Activated gamma-delta T cell treated with anti-CD3 and anti-CD28 coated beads, Interleukin-2, amount 50 U/mL, for 16 hours (primary cell): ENCODE data around the gene MAN1C1.
"Not testable (repeated sequence)": the region's sequence is repeated elsewhere in the genome, so short reads cannot be mapped to it uniquely, and the experiment has no call there.

ENCODE experiments used
- DNase-seq: peaks from one replicate; pipeline ENCODE4 v3.0.0-alpha.2; 2020; ENCODE audit warnings: low read depth

MAN1C1 gene

DNA sequence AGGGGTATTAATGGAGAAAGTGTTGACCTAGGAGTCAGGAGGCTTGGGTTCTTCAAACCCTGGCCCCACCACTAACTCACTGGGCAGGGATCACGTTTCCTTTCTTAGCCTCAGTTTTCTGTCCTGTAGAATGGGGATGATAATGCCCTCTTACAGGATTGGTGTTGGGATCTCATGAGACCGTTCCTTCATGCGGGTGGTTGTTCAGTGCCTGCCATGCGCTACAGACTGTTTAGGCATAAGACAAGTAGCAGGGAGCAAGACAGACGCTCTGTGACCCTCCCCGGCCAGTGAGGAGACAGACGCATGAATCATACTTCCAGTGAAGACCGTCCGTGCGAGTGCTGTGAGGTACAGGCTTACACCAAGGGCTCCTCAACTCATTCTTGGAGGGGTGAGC is 81.7 kb downstream of the MAN1C1 start:
- no peak for DNase-seq

DNA sequence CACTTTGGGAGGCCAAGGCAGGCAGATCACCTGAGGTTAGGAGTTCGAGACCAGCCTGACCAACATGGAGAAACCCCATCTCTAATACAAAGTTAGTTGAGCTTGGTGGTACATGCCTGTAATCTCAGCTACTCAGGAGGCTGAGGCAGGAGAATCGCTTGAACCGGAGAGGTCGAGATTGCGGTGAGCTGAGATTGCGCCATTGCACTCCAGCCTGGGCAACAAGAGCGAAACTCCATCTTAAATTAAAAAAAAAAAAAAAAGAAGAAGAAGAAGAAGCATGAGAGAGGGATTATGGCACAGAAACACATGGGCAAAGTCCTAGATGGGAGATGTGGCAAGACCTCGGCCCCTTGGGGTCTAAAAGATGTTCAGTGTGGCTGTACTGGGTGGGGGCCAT is 82.5 kb downstream of the MAN1C1 start:
- DNase-seq = not testable (repeated sequence)

DNA sequence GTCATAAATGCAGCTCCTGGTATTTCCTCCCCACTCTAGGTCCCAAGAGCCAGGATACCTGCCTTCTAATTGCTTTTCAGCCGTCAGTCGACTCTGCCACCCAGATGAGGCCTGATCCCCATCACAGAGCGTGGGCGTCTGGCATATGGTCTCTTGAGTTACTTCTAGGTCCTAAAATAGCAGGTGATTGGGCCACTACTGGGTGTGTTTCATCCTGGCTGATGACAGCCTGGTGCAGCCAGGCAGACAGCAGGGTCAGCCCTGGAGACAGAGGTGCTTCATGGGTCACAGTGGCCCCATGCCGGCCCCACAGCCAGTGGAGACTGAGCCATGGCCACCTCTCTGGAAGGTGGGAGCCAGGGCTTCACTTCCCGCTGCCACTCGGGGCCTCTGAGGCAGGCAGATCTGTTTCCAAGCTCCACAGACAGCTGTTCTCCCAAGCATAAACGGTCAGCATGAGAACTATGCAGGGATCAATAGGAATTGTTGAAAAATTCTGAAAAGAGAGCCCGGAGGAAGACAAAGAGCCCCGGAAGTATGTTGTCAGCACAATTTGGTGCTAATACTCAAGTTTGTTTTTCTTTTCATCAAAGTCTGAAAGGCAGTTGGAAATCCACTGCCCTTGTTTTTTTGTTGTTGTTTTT is 83.0 kb downstream of the MAN1C1 start:
- DNase-seq = no peak

DNA sequence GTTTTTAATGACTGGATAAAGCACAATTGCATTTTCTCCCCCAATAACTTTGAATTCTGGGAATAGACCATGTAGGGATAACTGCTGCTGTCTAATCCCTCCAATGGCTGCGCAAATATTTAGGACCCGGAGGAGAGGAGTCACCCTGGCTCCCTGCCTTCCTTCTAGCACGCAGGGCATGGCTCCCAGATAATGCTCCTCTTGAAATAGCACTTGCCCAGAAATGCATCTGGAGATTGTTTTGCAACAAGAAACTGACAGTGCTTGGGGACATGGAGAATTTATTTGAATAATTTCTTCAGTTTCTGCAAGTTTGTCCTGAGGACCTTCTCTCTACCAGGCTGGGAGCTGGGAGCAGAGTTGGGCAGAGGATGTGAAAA is 83.5 kb downstream of the MAN1C1 start:
- no peak for DNase-seq

DNA sequence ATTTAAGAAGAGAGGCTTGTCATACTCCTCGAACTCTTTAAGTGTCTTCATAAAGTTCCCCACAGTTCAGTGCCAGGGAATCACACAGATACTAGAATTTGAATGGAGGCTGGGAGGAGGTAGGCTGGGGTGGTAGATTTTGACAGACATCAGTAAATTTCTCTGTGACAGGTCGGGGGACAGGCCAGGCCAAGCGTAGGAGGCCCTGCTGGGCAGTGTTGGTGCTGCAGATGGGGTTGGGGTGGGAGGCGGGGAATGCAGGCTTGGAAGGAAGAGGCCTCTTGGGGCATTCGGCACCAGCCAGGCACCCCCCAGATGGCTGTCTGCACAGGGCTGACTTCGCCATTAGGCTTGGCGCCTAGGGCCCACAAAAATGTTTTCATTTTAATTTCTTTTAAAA is 84.0 kb downstream of the MAN1C1 start:
- DNase-seq = no peak

DNA sequence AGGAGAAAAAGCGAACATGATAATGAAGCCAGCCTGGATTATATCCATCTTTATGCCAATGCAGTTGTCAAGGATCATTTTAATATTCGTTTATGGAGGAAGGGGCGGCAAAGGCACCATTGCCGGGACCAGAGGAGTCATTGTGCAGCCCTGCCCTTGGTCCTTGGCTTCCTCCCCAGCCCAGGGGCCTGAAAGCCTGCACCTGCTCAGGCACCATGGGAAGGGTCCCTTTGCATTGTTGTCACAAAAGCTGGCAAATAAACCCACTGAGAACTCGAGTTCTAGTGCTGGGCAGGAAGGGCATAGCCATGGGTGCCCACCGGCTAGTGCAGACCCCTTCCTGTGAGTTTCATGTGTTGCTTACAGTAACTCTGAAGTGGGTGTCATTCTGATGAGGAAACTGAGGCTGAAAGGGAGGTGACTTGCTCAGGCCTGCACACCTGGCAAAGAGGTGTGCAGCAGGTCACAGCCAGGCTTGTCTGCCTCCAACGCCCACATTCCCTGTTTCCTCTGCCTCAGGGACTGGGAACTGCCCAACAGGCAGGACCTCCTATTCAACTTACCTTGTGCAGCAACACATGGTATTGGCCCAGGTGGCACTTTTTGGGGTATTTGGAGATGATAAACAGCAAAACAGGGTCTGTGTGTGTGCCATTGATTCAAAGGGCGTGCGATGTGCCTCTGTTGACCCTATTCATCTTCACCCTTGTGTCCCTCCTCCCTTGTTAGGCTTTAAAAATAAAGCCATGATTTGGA is 84.6 kb downstream of the MAN1C1 start:
- no peak for DNase-seq

DNA sequence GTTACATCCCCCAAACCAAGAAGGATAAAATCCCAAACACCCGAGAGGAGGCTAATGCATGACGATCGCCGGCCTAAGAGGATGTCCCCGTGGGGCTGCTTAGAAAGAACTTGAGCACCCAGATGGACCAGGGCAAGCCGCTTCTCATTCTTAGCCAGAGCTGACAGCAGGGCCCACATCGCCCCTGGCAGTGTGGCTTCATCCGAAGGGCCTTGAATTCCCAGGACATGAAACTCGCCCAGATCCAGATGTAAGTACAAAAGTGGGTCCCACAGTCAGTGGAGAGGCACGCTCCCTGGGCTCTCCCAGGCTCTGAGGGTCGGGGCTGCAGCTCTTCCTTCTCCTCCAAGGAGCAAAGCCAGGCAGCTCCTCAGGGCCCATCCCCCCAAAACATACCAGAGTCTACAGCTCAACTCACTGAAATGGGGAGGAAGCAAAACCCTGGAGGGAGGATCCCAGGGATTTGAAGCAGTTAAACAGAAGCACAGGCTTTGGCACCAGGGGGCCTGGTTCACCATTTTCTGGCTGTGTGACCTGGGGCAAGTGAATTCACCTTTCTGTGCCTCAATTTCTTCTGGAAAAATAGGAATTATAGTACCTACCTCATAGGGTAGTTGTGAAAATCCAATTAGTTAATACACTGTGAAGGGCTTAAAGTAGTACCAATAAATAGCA is 85.6 kb downstream of the MAN1C1 start:
- DNase-seq = no peak

DNA sequence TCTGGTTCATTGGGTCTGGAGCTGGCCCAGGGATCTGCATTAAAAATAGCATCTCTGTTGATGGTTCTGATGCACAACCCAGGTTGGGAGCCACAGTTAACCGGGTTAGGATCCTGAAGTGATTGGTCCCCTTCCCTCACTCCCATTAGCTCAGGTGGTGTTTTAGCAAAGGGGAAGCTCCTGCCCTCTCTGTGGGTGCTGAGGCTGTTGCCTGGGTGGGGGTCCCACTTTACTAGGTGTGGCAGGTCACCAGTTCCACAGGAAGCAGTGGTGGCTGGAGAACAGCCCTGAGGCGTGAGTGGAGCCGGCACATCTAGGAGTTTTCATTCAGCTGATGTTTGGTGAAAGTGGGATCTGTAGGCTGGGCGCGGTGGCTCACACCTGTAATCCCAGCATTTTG is 86.5 kb downstream of the MAN1C1 start:
- no peak for DNase-seq

DNA sequence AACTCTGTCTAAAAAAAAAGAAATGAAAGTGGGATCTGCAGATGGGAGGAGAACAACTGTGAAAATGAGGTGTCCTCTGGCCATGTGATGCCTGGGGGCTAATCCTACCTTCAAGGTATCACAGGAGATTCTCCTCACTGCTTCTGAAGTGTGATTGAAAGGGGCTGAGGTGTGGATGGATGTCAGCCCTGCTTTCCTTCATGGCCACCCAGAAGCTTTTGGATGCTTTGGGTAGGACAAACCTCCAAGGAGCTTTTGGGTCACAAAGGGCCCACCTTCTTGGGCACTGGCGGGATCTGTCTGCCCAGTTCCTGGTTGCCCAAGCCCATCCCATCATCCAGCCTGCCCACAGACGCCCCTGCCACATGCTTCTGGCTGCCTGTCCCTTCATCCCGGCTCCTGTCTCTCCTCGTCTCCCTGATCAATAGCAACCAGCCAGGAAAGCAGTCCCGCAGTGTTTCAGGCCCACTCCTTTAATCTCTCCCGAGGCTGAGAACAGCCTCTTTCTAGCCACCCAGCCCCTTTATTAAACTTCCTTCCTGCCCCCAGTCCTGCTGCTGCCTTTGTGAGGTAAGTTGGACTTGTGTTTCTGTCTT is 87.2 kb downstream of the MAN1C1 start:
- no peak for DNase-seq

DNA sequence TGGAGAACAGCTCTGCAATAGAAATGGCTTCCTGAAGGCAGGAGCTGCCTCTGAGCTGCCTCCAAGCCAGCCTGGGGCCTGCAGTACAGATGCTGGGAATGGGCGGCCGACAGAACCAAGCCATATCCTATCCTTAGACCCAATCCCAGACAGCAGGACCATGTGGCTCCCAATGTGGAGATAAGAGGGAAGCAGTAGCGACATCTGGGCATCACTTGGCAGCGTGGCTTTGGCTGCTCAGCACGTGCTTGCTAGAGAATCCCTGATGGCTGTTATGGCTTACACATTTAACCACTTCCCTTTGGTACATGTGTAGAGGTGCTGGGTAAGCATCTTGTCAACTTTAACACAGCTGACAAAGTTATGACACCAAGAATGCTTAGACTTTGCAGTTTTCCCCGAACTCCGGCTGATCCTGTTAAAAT is 87.7 kb downstream of the MAN1C1 start:
- no peak for DNase-seq

DNA sequence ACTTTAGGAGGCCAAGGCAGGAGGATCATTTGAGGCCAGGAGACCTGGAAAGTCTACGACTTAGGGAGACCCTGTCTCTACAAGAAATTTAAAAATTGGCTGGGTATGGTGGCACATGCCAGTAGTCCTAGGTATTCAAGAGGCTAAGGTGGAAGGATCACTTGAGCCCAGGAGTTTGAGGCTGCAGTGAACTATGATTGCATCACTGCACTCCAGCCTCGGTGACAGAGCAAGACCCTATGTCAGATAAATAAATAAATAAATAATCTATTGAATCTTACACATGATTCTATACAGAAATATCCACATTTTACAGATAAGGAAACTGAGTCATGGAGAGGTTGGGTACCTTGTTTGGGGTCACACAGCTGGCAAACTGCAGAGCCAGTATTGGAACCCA is 89.1 kb downstream of the MAN1C1 start:
- no peak for DNase-seq

DNA sequence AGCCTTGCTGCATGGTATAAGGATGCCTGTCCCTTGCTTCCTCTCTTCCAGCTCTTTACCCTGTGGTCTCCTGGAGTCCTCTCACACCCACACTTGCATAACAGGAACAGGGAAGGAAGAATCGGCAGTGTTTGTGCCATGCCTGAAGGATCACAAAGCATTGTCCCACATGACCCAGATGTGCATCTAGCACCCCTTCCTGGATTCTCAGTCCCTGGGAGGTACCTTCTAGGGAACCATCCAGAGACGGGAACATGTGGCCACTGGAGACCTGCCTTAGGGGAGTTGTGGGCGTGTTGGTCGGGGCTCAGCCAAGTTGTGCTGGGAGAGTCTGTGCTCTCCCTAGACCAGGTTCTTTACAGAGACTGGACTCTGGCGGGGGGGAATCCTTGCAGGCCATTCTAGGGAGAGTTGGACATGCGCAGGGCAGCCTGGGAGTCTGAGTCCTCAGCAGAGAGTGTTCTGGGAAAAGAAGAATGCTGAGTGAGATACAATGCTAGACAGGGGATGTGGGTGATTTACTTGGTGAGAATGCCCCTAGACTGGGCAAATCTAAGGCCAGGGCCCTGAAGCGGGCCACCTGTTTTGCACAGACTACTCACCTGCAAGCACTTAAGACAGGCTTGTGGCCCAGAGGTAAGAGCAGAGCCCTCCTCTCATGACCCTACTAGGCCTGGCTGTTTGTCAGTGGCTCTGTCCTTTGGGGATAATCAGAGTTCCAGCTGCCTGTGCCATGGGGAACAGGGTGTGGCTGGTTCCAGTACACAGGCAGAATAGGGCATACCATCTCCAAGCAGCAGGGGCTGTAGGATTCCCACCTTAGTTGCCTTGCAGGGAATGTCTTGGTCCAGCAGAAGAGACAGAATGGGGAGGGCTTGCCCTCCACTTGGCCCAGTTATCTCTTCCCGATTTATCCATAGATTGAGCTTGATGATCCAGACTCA is 89.8 kb downstream of the MAN1C1 start:
- DNase-seq = no peak

DNA sequence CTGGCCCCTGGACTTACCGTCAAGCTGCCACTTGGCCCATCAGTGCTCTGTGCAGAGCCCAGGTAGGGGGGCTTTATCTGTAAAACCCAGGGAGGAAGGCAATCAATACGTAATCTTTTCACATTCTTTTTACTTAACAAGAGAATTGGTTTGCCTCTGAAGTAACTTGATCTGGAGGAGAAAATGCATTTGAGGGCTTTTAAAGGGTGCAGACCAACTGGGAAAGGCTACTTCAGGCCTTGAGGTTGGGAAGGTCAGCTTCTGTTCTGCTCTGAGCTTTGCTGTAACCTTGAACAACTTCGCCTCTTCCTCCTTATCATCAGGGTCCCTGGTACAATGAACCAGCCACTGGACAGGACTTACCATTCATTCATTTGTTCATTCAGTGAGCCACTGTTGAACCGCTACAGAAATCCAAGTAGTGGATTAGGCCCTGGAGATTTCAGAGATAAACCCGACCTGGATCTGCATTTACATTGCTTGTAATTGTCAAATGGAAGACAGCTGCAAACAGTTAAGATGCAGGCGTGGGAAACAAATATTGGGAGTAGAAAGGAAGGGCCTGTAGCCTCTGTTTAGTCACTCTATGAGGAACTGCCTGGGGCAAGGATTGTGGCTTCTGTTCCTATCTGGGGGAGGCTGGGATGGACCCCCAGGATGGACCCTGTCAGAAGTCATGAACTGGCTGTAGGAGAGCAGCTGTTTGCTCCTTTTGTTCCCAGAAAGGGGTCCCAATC is 90.9 kb downstream of the MAN1C1 start:
- no peak for DNase-seq

DNA sequence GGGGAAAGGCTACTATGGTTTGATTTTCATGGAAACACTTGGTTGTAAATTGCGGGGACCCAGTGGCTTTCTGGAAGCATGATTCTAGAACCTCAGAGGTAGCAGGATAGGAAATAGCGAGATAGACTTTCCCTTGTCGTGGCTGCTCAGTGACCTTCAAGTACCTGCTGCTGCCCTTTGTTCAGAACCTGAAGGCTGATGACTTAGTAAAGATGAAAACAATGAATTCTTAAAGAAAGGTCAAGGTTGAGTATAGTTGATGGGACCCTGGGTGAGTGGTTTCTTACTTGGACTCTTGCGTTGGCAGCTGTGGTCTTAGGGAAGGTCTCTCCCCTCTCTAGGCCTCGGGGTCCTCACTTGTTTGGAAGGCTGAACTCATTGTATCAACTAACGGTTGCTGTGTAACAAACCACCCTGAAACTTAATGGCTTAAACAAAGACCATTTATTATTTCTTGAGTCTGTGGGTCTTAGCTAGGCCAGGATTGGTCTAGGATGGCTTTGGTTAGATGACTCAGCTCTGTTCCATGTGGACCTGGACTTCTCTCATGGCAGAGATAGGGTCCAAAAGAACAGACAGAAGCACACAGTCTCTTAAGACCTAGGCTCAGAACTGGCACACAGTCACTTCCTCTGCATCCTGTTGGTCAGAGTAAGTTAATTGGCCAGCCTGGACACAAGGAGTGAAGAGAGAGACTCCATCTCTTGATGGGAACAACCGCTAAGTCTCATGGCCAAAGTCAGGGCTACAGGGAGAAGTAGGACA is 94.2 kb downstream of the MAN1C1 start:
- no peak for DNase-seq

DNA sequence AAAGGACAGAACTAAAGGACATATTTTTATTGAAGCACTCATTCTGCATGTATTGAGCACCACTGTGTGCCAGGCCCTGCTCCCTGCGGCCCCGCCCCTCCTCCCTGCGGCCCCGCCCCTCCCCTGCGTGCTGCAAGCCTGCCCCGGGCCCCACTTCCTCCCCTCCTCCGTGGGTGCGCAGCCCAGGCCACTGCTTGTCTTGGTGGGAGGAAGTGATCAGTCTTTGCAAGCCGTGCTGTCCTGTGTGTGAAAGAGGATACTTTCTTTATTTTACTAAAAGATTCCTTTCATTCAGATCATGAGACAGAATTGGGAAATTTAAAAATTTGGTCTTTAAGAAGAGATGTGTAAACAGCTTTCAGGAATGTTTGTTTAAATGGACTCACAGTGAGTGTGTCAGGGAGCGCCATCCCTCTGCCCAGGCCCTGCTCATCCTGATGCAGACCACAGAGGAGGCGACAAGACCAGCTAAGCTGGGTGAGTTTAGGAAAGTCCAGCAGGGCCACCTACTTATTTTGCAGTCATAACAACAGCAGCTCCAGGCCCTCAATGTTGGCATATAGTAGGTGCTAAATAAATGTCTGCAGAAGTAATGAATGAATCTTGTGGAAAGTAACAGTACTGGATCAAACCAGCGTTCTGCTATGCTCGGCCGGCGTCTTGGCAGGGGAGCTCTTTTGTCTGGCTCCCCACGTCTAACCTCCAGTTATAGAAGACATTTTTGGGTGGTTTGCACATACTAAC is 95.1 kb downstream of the MAN1C1 start:
- peak; percentile 17 for DNase-seq

DNA sequence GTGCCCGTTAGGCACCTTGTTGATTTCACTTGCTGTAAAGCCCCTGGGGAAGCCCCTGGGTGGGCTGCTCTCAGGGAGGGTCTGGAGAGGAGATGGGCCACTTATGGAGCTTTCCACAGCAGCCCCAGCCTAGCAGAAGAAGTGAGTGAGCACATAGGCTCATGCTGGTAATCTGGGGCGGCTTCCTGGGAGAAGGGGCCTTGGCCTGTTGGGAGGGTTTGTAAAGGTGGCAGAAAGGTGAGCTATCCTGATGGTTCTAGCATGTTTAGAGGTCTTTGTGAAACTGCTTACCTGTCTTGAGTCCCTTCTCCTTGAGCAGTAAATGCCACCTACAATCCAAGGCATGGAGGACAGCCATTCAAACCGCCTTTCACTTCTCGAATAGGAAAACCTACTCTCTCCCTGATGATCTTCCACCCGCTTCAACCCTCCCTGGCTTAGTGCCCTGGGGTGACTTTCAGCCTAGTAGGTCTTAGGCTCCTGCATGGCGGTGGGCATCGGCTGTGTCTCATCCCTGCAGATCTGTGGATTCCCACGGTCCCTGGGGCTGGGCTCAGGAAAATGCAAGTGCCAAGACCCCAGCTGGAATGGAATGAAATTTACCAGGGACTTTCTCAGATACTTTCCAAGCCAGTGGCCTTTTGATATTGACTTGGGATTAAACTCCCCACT is 95.8 kb downstream of the MAN1C1 start:
- DNase-seq = no peak

DNA sequence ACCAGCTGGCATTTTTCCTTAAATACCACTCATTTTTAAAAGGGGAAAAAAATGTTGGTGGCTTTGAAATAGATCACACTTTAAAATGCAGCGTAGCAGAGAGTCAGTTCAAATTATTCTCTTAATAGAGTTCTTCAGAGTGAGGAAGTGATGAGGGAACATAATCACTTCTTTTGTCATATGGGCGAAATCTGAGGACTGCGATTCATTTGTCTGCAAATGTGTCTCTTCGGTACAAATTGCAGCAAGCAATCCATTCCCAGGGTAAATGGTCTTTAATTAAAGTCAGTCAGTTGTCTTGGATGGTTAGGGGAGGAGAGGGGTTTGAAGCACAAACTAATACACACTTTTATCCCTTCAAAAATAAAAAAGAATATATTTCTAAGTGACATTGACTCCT is 97.4 kb downstream of the MAN1C1 start:
- no peak for DNase-seq

DNA sequence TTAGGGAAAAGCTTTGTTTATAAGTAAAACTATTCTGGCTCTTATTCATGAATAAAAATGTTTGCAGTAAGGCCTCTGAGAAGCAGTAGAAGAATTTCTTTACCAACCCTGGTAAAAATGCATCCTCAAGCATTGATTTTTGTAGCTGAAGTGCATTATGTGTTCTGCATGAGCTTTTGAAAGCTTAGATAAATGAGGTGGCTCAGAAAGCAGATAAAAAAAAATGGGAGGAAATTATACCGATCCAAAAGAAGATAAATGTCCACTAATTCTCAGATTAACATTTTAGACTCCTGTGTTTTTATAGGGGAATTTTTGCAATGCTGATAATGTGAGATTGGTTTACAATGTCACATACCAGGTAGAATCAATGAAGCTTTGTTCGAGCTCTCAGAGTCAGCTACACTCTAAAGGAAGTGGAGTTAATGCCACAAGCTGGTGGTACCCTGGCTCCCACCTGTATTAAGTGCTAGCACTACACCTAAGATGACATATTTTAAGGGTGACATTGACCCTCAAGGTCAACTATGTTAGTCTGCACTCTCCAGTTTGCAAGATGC is 97.9 kb downstream of the MAN1C1 start:
- DNase-seq = no peak

DNA sequence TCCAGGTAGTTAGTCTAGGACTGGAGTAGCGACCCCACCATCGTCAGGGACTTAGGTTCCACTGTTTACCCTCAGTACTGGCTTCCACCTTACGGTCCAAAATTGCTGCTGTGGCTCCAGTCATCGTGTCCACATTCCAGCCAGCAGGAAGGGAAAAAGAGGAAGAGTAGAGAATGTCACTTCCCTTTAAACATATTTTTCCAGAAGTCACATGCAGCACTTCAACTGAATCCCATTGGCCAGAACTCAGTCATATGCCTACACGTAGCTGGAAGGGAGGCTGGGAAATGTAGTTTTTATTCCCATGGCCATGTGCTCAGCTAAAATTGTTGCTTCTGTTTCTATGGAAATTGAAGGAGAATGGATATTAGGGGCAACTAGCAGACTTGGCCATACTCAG is 99.3 kb downstream of the MAN1C1 start:
- DNase-seq = no peak
